Mesendoderm (in vitro differentiated cells): ENCODE data around the gene FCN3.

Source experiments
- DNase-seq: peaks from one replicate; pipeline ENCODE4 v3.0.0; 2013
- H2AK5ac ChIP-seq: 2 replicates; pipeline ENCODE4 v1.6.1; 2013; ENCODE audit warnings: low read length, inconsistent platforms
- H2BK120ac ChIP-seq: 2 replicates; pipeline ENCODE4 v1.6.1; 2013; ENCODE audit warnings: low read depth, mild to moderate bottlenecking, low read length, moderate library complexity, mixed read lengths
- H2BK15ac ChIP-seq: replicated peaks from 2 replicates; pipeline ENCODE4 v1.6.1; 2013; ENCODE audit warnings: low read depth, mild to moderate bottlenecking, moderate library complexity
- H2BK5ac ChIP-seq: 2 replicates; pipeline ENCODE4 v1.6.1; 2013; ENCODE audit warnings: low read length, inconsistent platforms
- H3K18ac ChIP-seq: 2 replicates; pipeline ENCODE4 v1.6.1; 2013; ENCODE audit warnings: mild to moderate bottlenecking, low read length, mixed read lengths
- H3K23ac ChIP-seq: one replicate; pipeline ENCODE4 v1.6.1; 2013; ENCODE audit warnings: low read length
- H3K27ac ChIP-seq: 2 replicates; pipeline ENCODE4 v1.5.1; 2013; ENCODE audit warnings: low read depth, mild to moderate bottlenecking, inconsistent platforms, low read length, moderate library complexity
- H3K27me3 ChIP-seq: 2 replicates; pipeline ENCODE4 v1.6.1; 2013; ENCODE audit warnings: low read length, control low read depth, mild to moderate bottlenecking, inconsistent platforms; ENCODE audit not compliant: insufficient read depth, poor library complexity
- H3K36me3 ChIP-seq: 2 replicates; pipeline ENCODE4 v1.6.1; 2013; ENCODE audit warnings: low read length, inconsistent platforms; ENCODE audit not compliant: control insufficient read depth, insufficient read depth
- H3K4ac ChIP-seq: one replicate; pipeline ENCODE4 v1.6.1; 2013; ENCODE audit warnings: low read depth, mild to moderate bottlenecking, low read length, moderate library complexity
- H3K4me1 ChIP-seq: 2 replicates; pipeline ENCODE4 v1.6.1; 2013; ENCODE audit warnings: low read depth, low read length, inconsistent platforms; ENCODE audit not compliant: control insufficient read depth
- H3K4me2 ChIP-seq: 2 replicates; pipeline ENCODE4 v1.6.1; 2013; ENCODE audit warnings: low read length
- H3K4me3 ChIP-seq: 2 replicates; pipeline ENCODE4 v1.5.1; 2013; ENCODE audit warnings: mild to moderate bottlenecking, low read length
- H3K56ac ChIP-seq: one replicate; pipeline ENCODE4 v1.6.1; 2013; ENCODE audit warnings: low read length
- H3K79me1 ChIP-seq: 2 replicates; pipeline ENCODE4 v1.6.1; 2013; ENCODE audit warnings: low read length, inconsistent platforms
- H3K79me2 ChIP-seq: 2 replicates; pipeline ENCODE4 v1.6.1; 2013; ENCODE audit warnings: mild to moderate bottlenecking, low read length; ENCODE audit not compliant: control insufficient read depth, insufficient read depth
- H3K9ac ChIP-seq: 2 replicates; pipeline ENCODE4 v1.6.1; 2013; ENCODE audit warnings: low read length, inconsistent platforms
- H4K5ac ChIP-seq: one replicate; pipeline ENCODE4 v1.6.1; 2013; ENCODE audit warnings: low read length
- H4K8ac ChIP-seq: one replicate; pipeline ENCODE4 v1.6.1; 2013; ENCODE audit warnings: low read depth, mild to moderate bottlenecking, control low read depth, low read length, moderate library complexity
- WGBS: extraction: QIAGEN DNeasy Blood & Tissue Kit; methylation state at CpG from one replicate; pipeline ENCODE4 v1.1.7; 2013; ENCODE audit warnings: low lambda C conversion rate, missing lambda C conversion rate; ENCODE audit not compliant: insufficient coverage; ENCODE audit errors: extremely low coverage; 5-methylcytosine and 5-hydroxymethylcytosine counted together

The FCN3 gene

DNA sequence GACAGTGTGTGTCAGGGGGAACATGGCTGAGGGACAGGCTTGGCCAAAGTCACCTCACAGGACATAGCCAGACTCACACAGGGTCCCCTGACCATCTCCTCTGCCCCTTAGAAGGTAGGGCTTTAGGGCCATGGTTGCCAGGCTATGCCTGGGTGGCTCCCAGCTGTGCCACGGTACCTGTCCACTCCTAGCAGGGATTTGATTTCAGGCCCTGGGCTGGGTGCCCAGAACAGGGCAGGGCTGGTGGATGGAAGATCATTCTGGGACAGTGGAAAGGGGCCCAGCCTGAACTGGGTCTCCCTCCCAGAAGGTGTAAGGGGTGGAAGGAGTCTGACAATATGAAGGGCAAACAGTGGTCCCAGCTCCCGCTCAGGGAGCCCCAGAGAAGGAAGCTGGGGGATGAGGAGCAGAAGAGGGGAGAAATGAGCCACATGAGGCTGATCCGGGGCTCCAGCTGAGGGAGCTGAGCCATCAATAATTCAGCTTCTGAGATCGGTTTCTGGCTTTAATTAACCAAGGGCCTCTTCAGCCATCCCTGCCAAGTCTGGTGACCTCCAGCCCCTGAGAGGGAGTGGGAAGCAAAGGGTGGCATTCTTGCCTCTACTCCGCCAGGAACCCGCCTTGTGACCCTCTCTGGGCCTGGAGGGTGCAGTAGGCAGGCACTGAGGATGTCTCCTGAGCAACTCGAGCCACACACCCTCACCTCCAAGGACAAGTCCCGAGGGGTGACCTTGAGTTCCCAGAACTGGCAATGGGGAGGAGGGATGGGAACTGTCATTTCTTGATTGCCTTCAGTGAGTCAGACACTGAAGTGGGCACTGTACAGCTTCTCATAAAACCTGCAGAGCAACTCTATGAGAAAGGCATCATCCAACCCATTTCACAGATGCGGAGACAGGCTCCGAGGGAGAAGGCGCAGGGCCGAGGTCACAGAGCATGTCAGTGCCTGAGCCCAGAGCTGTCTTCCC is 6.4 kb upstream of the FCN3 start:
- H3K36me3 ChIP-seq = no peaks in the 10 kb centered on the region
- H3K18ac ChIP-seq = no peak overlapping the region
- H3K56ac ChIP-seq = no peak overlapping the region
- no peaks in the 10 kb centered on the region for H3K79me1 ChIP-seq
- no peaks in the 10 kb centered on the region for H3K4me1 ChIP-seq
- DNase-seq = no peak
- no peak overlapping the region for H2AK5ac ChIP-seq
- no peak overlapping the region for H3K27ac ChIP-seq
- H3K4ac ChIP-seq = no peak overlapping the region
- H3K4me2 ChIP-seq = no peak overlapping the region
- no peak overlapping the region for H3K9ac ChIP-seq
- H2BK15ac ChIP-seq = no peak overlapping the region
- no peak overlapping the region for H3K4me3 ChIP-seq
- no peak overlapping the region for H2BK5ac ChIP-seq
- no peak overlapping the region for H2BK120ac ChIP-seq
- H4K8ac ChIP-seq = no peak overlapping the region
- H3K27me3 ChIP-seq = no peaks in the 10 kb centered on the region
- no peak overlapping the region for H4K5ac ChIP-seq
- no peaks in the 10 kb centered on the region for H3K79me2 ChIP-seq
- no CpG with 5 or more reads among the region's 12 CpGs for WGBS
- no peak overlapping the region for H3K23ac ChIP-seq

DNA sequence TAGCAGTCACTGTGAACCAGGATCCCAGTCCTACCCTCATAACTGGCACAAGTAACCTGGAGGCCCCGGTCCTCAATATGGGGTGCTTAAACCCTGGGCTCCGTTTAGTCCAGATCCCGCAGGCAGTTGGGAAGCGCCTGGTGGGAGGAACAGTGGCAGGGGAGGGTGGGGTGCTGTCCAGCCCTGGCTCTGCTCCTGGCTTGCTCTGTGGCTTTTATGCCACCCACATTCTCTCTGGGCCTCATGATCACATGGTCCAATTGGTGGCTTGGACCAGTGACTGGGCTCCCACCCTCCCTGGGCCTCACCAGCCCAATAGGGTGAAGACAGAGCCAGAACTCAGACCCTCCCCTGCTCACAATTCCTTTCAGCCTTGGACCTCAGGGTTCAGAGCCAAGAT is 5.6 kb upstream of the FCN3 start:
- no peaks in the 10 kb centered on the region for H3K79me1 ChIP-seq
- H2BK15ac ChIP-seq = no peak overlapping the region
- no peak overlapping the region for H3K4ac ChIP-seq
- H4K5ac ChIP-seq = no peak overlapping the region
- H2AK5ac ChIP-seq = no peak overlapping the region
- no CpG with 5 or more reads among the region's 4 CpGs for WGBS
- no peaks in the 10 kb centered on the region for H3K36me3 ChIP-seq
- H3K56ac ChIP-seq = no peak overlapping the region
- H2BK120ac ChIP-seq = no peak overlapping the region
- H3K4me2 ChIP-seq = no peak overlapping the region
- H4K8ac ChIP-seq = no peak overlapping the region
- H3K18ac ChIP-seq = no peak overlapping the region
- no peak overlapping the region for H3K9ac ChIP-seq
- DNase-seq = no peak
- H3K23ac ChIP-seq = no peak overlapping the region
- H3K27ac ChIP-seq = no peak overlapping the region
- H3K79me2 ChIP-seq = no peaks in the 10 kb centered on the region
- H2BK5ac ChIP-seq = no peak overlapping the region
- no peaks in the 10 kb centered on the region for H3K27me3 ChIP-seq
- no peak overlapping the region for H3K4me3 ChIP-seq
- no peaks in the 10 kb centered on the region for H3K4me1 ChIP-seq

DNA sequence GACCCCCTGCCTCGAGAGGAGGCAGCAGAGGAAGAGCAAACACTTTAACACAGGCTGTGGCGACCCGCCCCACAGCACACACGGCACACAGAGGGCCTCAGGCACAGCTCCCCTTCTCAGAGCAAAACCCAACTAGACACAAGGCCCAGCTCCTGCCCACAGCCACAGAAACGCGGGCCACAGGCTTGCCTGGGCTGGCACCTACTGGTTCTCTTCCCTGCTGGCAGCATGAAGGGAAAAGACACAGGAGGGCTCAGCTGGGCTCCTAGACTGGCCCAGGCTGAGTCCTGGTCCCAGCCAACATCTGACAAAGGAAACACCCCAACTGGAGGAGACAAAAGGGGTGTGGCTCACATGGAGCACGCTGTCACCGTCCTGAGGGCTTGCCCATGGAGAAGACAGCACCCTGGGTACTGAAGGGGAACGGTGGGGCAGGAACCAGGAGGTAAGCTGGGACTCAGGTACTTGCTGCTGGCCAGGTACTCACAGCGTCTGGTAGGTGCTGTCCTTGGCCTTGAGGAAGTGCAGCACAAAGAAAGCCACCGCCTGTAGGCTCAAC is 5.0 kb upstream of the FCN3 start:
- Histone ChIP-seq H3K79me2 (no peaks in the 10 kb centered on the region), H2BK15ac (no peak overlapping the region), H3K4ac (no peak overlapping the region), H3K4me1 (no peaks in the 10 kb centered on the region), H3K27me3 (no peaks in the 10 kb centered on the region), H3K79me1 (no peaks in the 10 kb centered on the region), H3K27ac (no peak overlapping the region), H3K36me3 (no peaks in the 10 kb centered on the region), H3K56ac (no peak overlapping the region), H3K9ac (no peak overlapping the region), H4K5ac (no peak overlapping the region), H3K4me3 (no peak overlapping the region), H3K4me2 (no peak overlapping the region), H4K8ac (no peak overlapping the region), H3K18ac (no peak overlapping the region), H2BK5ac (no peak overlapping the region), H3K23ac (no peak overlapping the region), H2AK5ac (no peak overlapping the region), H2BK120ac (no peak overlapping the region)
- no CpG with 5 or more reads among the region's 11 CpGs for WGBS
- DNase-seq = no peak

DNA sequence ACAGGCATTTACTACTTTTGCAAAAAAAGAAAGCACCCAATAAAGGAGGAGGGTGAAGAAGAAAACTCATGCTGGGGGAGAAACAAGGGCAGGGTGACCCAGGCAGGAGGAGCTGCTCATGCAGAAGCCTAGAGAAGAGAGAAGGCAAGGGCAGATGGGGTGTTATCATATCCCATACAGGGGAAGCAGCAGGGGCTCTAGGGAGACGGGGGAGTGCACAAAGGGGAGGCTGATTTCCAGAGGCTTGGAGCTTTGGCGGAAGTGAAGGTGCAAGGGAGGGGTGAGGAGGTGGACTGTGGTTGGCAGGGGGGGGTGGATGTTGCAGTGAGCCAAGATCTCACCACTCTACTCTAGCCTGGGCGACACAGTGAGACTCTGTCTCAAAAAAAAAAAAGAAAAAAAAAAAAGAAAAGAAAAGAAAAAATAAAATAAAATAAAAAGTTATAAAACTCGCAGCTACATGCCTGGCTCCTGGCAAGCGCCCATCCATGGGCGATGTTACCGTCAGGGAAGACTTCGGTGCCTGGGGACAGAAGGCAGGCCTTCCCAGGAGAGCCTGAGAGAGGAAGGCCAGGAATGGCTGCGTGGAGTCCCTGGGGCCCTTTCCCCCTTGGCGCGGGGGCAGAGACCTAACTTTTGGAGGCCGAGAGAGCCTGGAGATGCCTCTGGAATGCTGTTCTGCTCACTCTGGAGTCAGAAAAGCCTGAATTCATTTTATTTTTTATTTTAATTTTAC is 3.3 kb upstream of the FCN3 start:
- no peak overlapping the region for H2BK5ac ChIP-seq
- H3K79me2 ChIP-seq = no peaks in the 10 kb centered on the region
- H3K4me1 ChIP-seq = no peaks in the 10 kb centered on the region
- no peak overlapping the region for H3K18ac ChIP-seq
- H3K79me1 ChIP-seq = no peaks in the 10 kb centered on the region
- H3K23ac ChIP-seq = no peak overlapping the region
- H3K56ac ChIP-seq = no peak overlapping the region
- no peak overlapping the region for H4K5ac ChIP-seq
- H2BK15ac ChIP-seq = no peak overlapping the region
- H3K36me3 ChIP-seq = no peaks in the 10 kb centered on the region
- no CpG with 5 or more reads among the region's 12 CpGs for WGBS
- no peak overlapping the region for H3K9ac ChIP-seq
- H3K27me3 ChIP-seq = no peaks in the 10 kb centered on the region
- H3K4me3 ChIP-seq = no peak overlapping the region
- H4K8ac ChIP-seq = no peak overlapping the region
- no peak overlapping the region for H2AK5ac ChIP-seq
- no peak overlapping the region for H3K4me2 ChIP-seq
- H3K4ac ChIP-seq = no peak overlapping the region
- H2BK120ac ChIP-seq = no peak overlapping the region
- H3K27ac ChIP-seq = no peak overlapping the region
- no peak for DNase-seq

DNA sequence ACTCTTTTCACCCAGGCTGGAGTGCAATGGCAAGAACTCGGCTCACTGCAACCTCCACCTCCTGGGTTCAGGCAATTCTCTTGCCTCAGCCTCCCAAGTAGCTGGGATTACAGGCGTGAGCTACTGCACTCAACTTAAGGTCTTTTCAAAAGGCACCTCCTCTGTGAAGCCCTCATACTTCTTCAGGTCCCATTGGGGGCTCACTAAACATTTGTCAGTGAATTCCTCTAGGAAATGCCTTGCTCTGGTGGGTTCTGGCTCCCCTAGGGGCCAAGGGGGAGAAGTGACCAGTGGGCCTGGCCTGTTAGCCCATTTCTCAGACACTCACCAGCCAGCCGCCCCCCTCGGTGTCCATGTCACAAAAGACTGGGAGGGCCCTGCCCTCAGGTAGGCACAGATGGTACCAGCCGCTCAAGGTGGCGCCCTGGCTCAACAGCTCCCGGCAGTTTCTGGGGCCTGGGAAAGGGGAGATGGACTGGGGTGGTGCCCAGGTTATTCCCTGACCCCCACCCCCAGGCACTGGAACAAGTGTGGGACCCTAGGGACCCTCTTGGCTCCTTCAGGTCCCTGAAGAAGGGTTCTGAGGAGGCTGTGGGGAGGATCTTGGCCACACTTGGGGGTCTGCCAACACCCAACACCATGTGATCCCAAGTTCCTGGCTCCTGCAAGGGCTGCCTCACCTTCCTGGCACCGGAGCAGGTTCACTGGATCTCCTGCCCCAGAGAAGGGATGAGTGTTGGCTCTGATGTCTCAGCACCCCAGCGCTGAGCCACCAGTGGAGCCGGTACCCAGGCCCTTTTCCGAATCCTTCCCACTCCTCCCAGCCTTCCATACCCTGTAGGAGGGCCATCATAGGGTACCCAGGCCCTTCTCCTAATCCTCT is 1.6 kb downstream of the FCN3 start:
- Histone ChIP-seq H3K23ac (no peak overlapping the region), H3K79me2 (no peaks in the 10 kb centered on the region), H2BK15ac (no peak overlapping the region), H3K79me1 (no peaks in the 10 kb centered on the region), H3K36me3 (no peaks in the 10 kb centered on the region), H3K9ac (no peak overlapping the region), H2AK5ac (no peak overlapping the region), H3K27ac (no peak overlapping the region), H4K8ac (no peak overlapping the region), H3K4me3 (no peak overlapping the region), H3K4me1 (no peaks in the 10 kb centered on the region), H3K4ac (no peak overlapping the region), H2BK5ac (no peak overlapping the region), H3K18ac (no peak overlapping the region), H3K27me3 (no peaks in the 10 kb centered on the region), H4K5ac (no peak overlapping the region), H2BK120ac (no peak overlapping the region), H3K56ac (no peak overlapping the region), H3K4me2 (no peak overlapping the region)
- peak; percentile 72 for DNase-seq
- no CpG with 5 or more reads among the region's 11 CpGs for whole genome bisulfite sequencing
